Mesenchymal stem cell (in vitro differentiated cells and primary cell): Measurements from ENCODE around the gene ETFA.

Experiments
- DNase-seq: peaks from one replicate; pipeline ENCODE4 v3.0.0-alpha.2; 2013
- H2AFZ ChIP-seq: one replicate; pipeline ENCODE4 v1.6.1; 2013; ENCODE audit warnings: low read depth, mild to moderate bottlenecking, control low read depth, inconsistent platforms, low read length, moderate library complexity
- H2AK5ac ChIP-seq: 2 replicates; pipeline ENCODE4 v1.6.1; 2013; ENCODE audit warnings: low read length, moderate library complexity, mild to moderate bottlenecking, inconsistent platforms; ENCODE audit not compliant: severe bottlenecking
- H2BK120ac ChIP-seq: one replicate; pipeline ENCODE4 v1.6.1; 2013; ENCODE audit warnings: low read depth, mild to moderate bottlenecking, inconsistent platforms, low read length, moderate library complexity
- H2BK12ac ChIP-seq, 2 experiments: one replicate each; pipeline ENCODE4 v1.6.1; 2013; ENCODE audit warnings: inconsistent platforms in 2 of 2, low read length in 2 of 2, mild to moderate bottlenecking in 2 of 2, moderate library complexity in 2 of 2, control low read depth in 1 of 2
- H2BK15ac ChIP-seq: one replicate; pipeline ENCODE4 v1.6.1; 2013; ENCODE audit warnings: mild to moderate bottlenecking, low read depth, inconsistent platforms; ENCODE audit not compliant: poor library complexity, severe bottlenecking
- H2BK5ac ChIP-seq: 2 replicates; pipeline ENCODE4 v1.6.1; 2013; ENCODE audit warnings: low read depth, mild to moderate bottlenecking, low read length, control low read depth, inconsistent platforms; ENCODE audit not compliant: poor library complexity, severe bottlenecking
- H3K14ac ChIP-seq, 2 experiments: one replicate each; pipeline ENCODE4 v1.6.1; 2013; ENCODE audit warnings: inconsistent platforms in 2 of 2, low read length in 2 of 2, control low read depth in 1 of 2, mild to moderate bottlenecking in 1 of 2, moderate library complexity in 1 of 2
- H3K18ac ChIP-seq, 2 experiments: one replicate each; pipeline ENCODE4 v1.6.1; 2013; ENCODE audit warnings: inconsistent platforms in 2 of 2, low read length in 2 of 2, control low read depth in 1 of 2, low read depth in 1 of 2, mild to moderate bottlenecking in 1 of 2
- H3K23ac ChIP-seq, 2 experiments: one replicate each; pipeline ENCODE4 v1.6.1; 2013; ENCODE audit warnings: inconsistent platforms in 2 of 2, low read length in 2 of 2, mild to moderate bottlenecking in 2 of 2, moderate library complexity in 2 of 2, control low read depth in 1 of 2
- H3K27ac ChIP-seq: 2 replicates; pipeline ENCODE4 v1.5.1; 2013; ENCODE audit warnings: mild to moderate bottlenecking, moderate library complexity, low read length, control low read depth, inconsistent platforms; ENCODE audit not compliant: poor library complexity, severe bottlenecking
- H3K27me3 ChIP-seq, 2 experiments: 2 replicates each; pipeline versions ENCODE4 v1.6.1 to v1.7.0; 2013; ENCODE audit warnings: low read length in 2 of 2, mild to moderate bottlenecking in 2 of 2, moderate library complexity in 2 of 2, control low read depth in 1 of 2, inconsistent platforms in 1 of 2; ENCODE audit not compliant: control insufficient read depth in 1 of 2, insufficient read depth in 1 of 2
- H3K36me3 ChIP-seq, 2 experiments: 2 replicates each; pipeline versions ENCODE4 v1.6.1 to v1.7.0; 2013; ENCODE audit warnings: low read length in 2 of 2, control low read depth in 1 of 2, inconsistent platforms in 1 of 2, low read depth in 1 of 2, mild to moderate bottlenecking in 1 of 2; ENCODE audit not compliant: insufficient read depth in 2 of 2, control insufficient read depth in 1 of 2
- H3K4ac ChIP-seq, 2 experiments: one replicate each; pipeline ENCODE4 v1.6.1; 2013; ENCODE audit warnings: inconsistent platforms in 2 of 2, low read length in 2 of 2, mild to moderate bottlenecking in 2 of 2, moderate library complexity in 2 of 2, control low read depth in 1 of 2, low read depth in 1 of 2
- H3K4me1 ChIP-seq: 2 replicates; pipeline ENCODE4 v1.6.1; 2013; ENCODE audit warnings: low read depth, low read length, control low read depth; ENCODE audit not compliant: control insufficient read depth, insufficient read depth
- H3K4me2 ChIP-seq: 2 replicates; pipeline ENCODE4 v1.6.1; 2013; ENCODE audit warnings: low read length, mild to moderate bottlenecking, inconsistent platforms; ENCODE audit not compliant: poor library complexity, severe bottlenecking
- H3K4me3 ChIP-seq, 2 experiments: 2 replicates each; pipeline versions ENCODE4 v1.5.1 to v1.7.0; 2013; ENCODE audit warnings: low read length in 2 of 2, mild to moderate bottlenecking in 2 of 2, control low read depth in 1 of 2, low read depth in 1 of 2; ENCODE audit not compliant: insufficient read depth in 1 of 2
- H3K79me1 ChIP-seq: replicated peaks from 2 replicates; pipeline ENCODE4 v1.6.1; 2013; ENCODE audit warnings: mild to moderate bottlenecking, control low read depth, low read length, inconsistent platforms; ENCODE audit not compliant: poor library complexity, severe bottlenecking
- H3K9ac ChIP-seq: 2 replicates; pipeline ENCODE4 v1.7.0; 2013; ENCODE audit warnings: mild to moderate bottlenecking, low read length, moderate library complexity
- H3K9me3 ChIP-seq: 2 replicates; pipeline ENCODE4 v1.7.0; 2013; ENCODE audit warnings: mild to moderate bottlenecking, low read length; ENCODE audit not compliant: control insufficient read depth
- H4K8ac ChIP-seq: one replicate; pipeline ENCODE4 v1.6.1; 2013; ENCODE audit warnings: inconsistent platforms, mild to moderate bottlenecking, low read length, moderate library complexity
- H4K91ac ChIP-seq: one replicate; pipeline ENCODE4 v1.6.1; 2013; ENCODE audit warnings: mild to moderate bottlenecking, low read length, inconsistent platforms
- WGBS: methylation state at CpG from one replicate; pipeline ENCODE4 v1.1.7; 2013; ENCODE audit warnings: mixed read lengths; 5-methylcytosine and 5-hydroxymethylcytosine counted together

Gene ETFA

GRCh38 chr15:76204109-76204845 lies 107.0 kb downstream of the ETFA start:
- H3K4me1 ChIP-seq: peaks cover 4% of the 10 kb centered on the region
- H3K23ac ChIP-seq: no peak overlapping the region
- DNase-seq: no peak
- no peak overlapping the region for H3K14ac ChIP-seq
- no peak overlapping the region for H4K91ac ChIP-seq
- no peaks in the 10 kb centered on the region for H3K27me3 ChIP-seq
- no peak overlapping the region for H4K8ac ChIP-seq
- H3K79me1 ChIP-seq: peaks cover 6% of the 10 kb centered on the region
- no peak overlapping the region for H2BK15ac ChIP-seq
- no peak overlapping the region for H2BK12ac ChIP-seq
- peaks cover 8 to 53% of the 10 kb centered on the region in 2 experiments for H3K36me3 ChIP-seq
- H3K4me3 ChIP-seq: no peak overlapping the region
- H2AFZ ChIP-seq: no peak overlapping the region
- H3K27ac ChIP-seq: no peak overlapping the region
- H2BK120ac ChIP-seq: no peak overlapping the region
- H3K4ac ChIP-seq: no peak overlapping the region
- no peaks in the 10 kb centered on the region for H3K9me3 ChIP-seq
- WGBS: 94% methylated on average over 15 of the region's 18 CpGs
- H3K18ac ChIP-seq: no peak overlapping the region
- no peak overlapping the region for H2BK5ac ChIP-seq
- H2AK5ac ChIP-seq: no peak overlapping the region
- H3K4me2 ChIP-seq: no peak overlapping the region
- H3K9ac ChIP-seq: no peak overlapping the region

GRCh38 chr15:76203346-76204108 lies 107.7 kb downstream of the ETFA start:
- Histone ChIP-seq H2BK120ac (no peak overlapping the region), H2BK12ac (no peak overlapping the region), H4K8ac (no peak overlapping the region), H3K79me1 (peaks cover under 1% of the 10 kb centered on the region), H2BK5ac (no peak overlapping the region), H3K4me3 (no peak overlapping the region), H3K4me2 (no peak overlapping the region), H3K4me1 (peaks cover 9% of the 10 kb centered on the region), H4K91ac (no peak overlapping the region), H3K27ac (no peak overlapping the region), H2AFZ (no peak overlapping the region), H3K36me3 (peaks cover 6 to 45% of the 10 kb centered on the region in 2 experiments), H3K9me3 (no peaks in the 10 kb centered on the region), H3K4ac (no peak overlapping the region), H3K27me3 (no peaks in the 10 kb centered on the region), H3K9ac (no peak overlapping the region), H2BK15ac (no peak overlapping the region), H3K14ac (no peak overlapping the region), H3K18ac (no peak overlapping the region), H2AK5ac (no peak overlapping the region), H3K23ac (no peak overlapping the region)
- 97% methylated on average over 23 of the region's 23 CpGs for WGBS
- no peak for DNase-seq

- H2BK15ac ChIP-seq: no peak overlapping the region
- H4K91ac ChIP-seq: peak overlapping the region; percentile 10
- no peak overlapping the region for H2BK12ac ChIP-seq
- no peak overlapping the region for H4K8ac ChIP-seq
- peaks cover 0 to 38% of the 10 kb centered on the region in 2 experiments for H3K36me3 ChIP-seq
- H2AFZ ChIP-seq: no peak overlapping the region
- H2BK5ac ChIP-seq: no peak overlapping the region
- H2AK5ac ChIP-seq: no peak overlapping the region
- no peak overlapping the region for H3K27ac ChIP-seq
- no peak overlapping the region for H3K4me3 ChIP-seq
- H3K4ac ChIP-seq: no peak overlapping the region
- 96% methylated on average over 6 of the region's 6 CpGs for WGBS
- H3K27me3 ChIP-seq: no peaks in the 10 kb centered on the region
- H3K14ac ChIP-seq: no peak overlapping the region
- H3K4me2 ChIP-seq: no peak overlapping the region
- H3K4me1 ChIP-seq: peaks cover 19% of the 10 kb centered on the region
- no peak overlapping the region for H3K9ac ChIP-seq
- no peak for DNase-seq
- H3K9me3 ChIP-seq: no peaks in the 10 kb centered on the region
- no peak overlapping the region for H3K18ac ChIP-seq
- no peaks in the 10 kb centered on the region for H3K79me1 ChIP-seq
- no peak overlapping the region for H2BK120ac ChIP-seq
- H3K23ac ChIP-seq: no peak overlapping the region
Observed at GRCh38 chr15:76201536-76202255, 109.6 kb downstream of the ETFA start.

GRCh38 chr15:76200641-76201105 lies 110.6 kb downstream of the ETFA start:
- Histone ChIP-seq H4K8ac (no peak overlapping the region), H3K9me3 (no peaks in the 10 kb centered on the region), H3K4me2 (no peak overlapping the region), H3K4me3 (no peak overlapping the region), H3K27ac (no peak overlapping the region), H2AK5ac (no peak overlapping the region), H4K91ac (no peak overlapping the region), H3K4ac (no peak overlapping the region), H3K4me1 (peaks cover 27% of the 10 kb centered on the region), H2AFZ (no peak overlapping the region), H3K9ac (no peak overlapping the region), H3K79me1 (no peaks in the 10 kb centered on the region), H2BK15ac (no peak overlapping the region), H3K14ac (no peak overlapping the region), H3K36me3 (peaks cover 0 to 31% of the 10 kb centered on the region in 2 experiments), H2BK5ac (no peak overlapping the region), H3K27me3 (no peaks in the 10 kb centered on the region), H3K23ac (no peak overlapping the region), H3K18ac (no peak overlapping the region), H2BK12ac (no peak overlapping the region), H2BK120ac (no peak overlapping the region)
- no peak for DNase-seq
- WGBS: 57% methylated on average over 5 of the region's 5 CpGs
